SU-DHL-6 (cell line): ENCODE results near the gene KRTAP5-5.

Source experiments
- CTCF ChIP-seq: fragments of 200-600 bp; sonication (generic); IDR thresholded peaks from one replicate; pipeline ENCODE4 v1.5.1; 2017; ENCODE audit warnings: antibody characterized with exemption, mild to moderate bottlenecking, low read length, moderate library complexity; ENCODE audit not compliant: insufficient read depth, poor library complexity, severe bottlenecking
- EZH2phosphoT487 ChIP-seq: fragments of 200-600 bp; sonication (generic), shearing (Covaris generic); conservative IDR thresholded peaks from 2 replicates; pipeline ENCODE4 v1.6.1; 2018; ENCODE audit warnings: mild to moderate bottlenecking, antibody characterized with exemption, low read length, moderate library complexity, mixed read lengths

- TF ChIP-seq CTCF (no peak), EZH2phosphoT487 (no peak)
Measured at GRCh38 chr11:1642288-1643145, 12.9 kb downstream of the KRTAP5-5 start.
